HG03520 (cell line): ENCODE results near the gene RESP18.

Source experiments
- ATAC-seq: cut with Tn5 transposase; IDR thresholded peaks from one replicate; pipeline ENCODE4 v1.9.1; 2021; ENCODE audit warnings: mild to moderate bottlenecking, moderate library complexity; ENCODE audit not compliant: unreplicated experiment

The RESP18 gene

DNA sequence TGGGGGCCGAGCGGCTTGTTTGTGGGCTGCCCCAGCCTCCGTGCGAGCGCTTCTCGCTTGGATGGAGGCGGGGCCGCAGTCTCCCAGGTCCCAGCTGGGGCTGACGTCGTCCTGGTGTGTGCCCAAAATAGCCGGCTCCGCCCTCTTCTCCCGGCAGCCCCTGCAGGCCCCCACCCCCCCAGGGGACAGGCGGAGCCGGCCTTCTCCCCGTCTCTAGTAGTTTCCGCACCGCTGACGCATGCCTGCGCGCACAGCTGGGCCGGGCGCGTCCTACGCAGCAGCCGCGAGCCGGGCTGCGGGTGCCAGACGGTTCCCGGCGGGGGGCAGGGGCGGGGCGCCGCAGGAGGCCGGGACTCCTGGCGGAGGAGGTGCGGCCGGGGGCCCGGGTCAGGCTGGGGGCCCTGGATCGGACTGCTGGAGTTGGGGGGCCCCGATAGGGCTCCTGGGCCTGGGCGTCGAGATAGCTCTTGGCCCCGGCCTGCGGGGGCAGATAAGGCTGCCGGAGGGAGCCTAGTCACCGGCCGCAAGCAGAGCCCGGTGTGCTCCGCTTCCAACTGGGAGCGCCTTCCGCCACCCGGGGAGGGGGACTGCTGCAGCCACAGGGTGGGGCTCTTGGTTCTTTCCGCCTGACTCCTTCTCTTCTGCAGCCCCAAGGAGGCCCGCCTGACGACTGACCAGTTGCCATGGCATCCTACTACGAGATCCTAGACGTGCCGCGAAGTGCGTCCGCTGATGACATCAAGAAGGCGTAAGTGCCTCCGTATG, 53.2 kb downstream of the RESP18 start, which contains the start of gene DNAJB2:
TSS of gene DNAJB2 (plus strand) at position 216 of the 765 bp plus-strand sequence. CDS start at position 684, 468 bp downstream.
- peak; percentile 85 for ATAC-seq

- ATAC-seq: no peak
Measured at GRCh38 chr2:219278655-219279150, 53.8 kb downstream of the RESP18 start.

GRCh38 chr2:219277703-219278654, 54.6 kb downstream of the RESP18 start:
- ATAC-seq: peak; percentile 24
